ENCODE data around the gene TMF1. TPM values are rescaled to one million over a fixed set of nuclear protein-coding genes. Genes with fewer than 3 reads are reported as not detected.

The TMF1 gene
- total RNA-seq = 10 to 100 TPM; 49.7 to 53.0 TPM

GRCh38 chr3:69051756-69052471 is at the start of gene TMF1:
Gene TMF1, minus strand, starts transcription at chr3:69052333. Its CDS starts 247 bp downstream, at chr3:69052086.

GRCh38 chr3:69084326-69085167 is 32.4 kb upstream of the TMF1 start, which contains the start of gene ARL6IP5:
Gene ARL6IP5, plus strand, starts transcription at chr3:69084937. Its CDS starts 111 bp downstream, at chr3:69085048.

DNA sequence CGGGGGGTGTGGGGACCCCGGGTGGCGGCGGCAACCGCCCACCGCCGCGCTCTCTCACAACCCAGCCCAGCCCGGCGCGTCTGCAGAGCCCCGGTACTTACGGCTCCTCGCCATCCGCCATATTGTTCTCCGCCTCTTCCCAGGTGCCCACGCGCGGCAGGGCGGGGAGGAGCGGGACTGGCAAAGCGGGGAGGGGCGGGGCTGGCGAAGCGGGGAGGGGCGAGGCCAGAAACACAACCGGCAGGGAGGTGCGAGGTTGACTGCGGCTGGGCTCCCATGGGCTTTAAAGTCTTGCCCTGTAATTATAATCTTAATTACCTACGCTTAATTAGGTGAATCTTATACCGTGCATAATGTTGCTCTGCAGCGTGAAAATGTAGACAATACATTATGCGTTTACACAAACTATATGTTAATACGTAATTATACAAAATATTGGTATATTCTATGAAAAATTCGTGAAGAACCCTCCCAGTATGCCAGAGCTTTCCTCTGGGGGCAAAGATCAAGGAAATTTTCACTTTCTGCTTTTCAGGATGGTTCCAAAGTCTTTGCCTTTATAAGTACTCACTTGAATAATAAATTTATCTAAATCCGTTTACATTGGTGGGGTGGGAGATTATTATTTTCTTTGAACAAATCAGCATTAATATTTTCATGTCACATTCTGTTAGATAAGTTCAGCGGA is 28.2 kb upstream of the TMF1 start, which contains the start of gene UBA3:
UBA3 (minus strand) TSS at position 133 of the 688 bp plus-strand sequence; CDS start at position 121, 12 bp downstream.

DNA sequence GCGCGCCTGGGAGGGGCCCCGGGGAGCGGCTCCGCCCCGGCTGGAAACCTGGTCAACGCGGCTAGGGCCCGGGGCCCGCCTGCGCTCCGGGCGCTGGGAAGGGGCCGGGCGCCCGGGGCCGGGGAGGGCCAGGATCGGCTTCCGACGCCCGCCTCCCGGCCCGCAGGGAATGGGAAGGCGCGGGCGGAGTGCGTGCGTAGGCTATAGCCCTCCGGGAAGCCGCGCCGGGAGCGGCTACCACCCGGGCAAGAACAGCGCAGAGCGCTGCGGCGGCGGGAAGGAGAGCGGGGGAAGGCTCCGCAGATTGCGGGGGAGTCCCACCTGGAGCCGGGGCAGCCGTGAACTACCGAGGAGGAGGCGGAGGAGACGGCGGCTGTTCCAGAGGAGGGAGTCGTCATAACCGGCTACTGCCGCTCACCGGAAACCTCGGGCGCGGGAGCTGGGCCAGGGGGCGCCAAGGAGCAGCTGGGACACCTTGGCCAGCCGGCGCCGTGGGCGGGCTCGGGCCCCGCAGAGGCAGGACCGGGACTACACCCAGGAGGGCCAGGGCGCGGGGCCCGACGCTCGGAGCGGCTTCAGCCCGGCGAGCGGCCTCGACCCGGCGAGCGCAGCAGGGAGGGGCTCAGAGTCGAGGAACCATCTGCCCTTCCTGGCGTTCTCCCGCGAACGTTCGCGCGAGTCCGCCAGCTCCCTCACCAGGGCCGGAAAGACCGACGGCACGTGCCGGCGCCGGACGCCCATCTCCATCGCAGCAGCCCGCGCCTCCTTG is 38.7 kb downstream of the TMF1 start, which contains the start of gene EOGT:
EOGT (minus strand) TSS at position 432 of the 769 bp plus-strand sequence. CDS start 3,838 bp downstream, outside the sequence.

Small RNAs within 50 kb of the gene (microRNA-seq; reads per million reads assigned to microRNA genes)
- gene MIR3136 (ENCODE audit: borderline microRNAs expressed, borderline replicate concordance) = 11.1 reads per million, percentile 42 among the genes with 10 or more reads in this experiment

Other genes with a start within 250 kb of the TMF1 start
- gene TAFA4, start 119.8 kb downstream of the TMF1 start, total RNA-seq = not detected
- gene EOGT, start 38.6 kb downstream of the TMF1 start, total RNA-seq = 10 to 100 TPM; 12.1 to 13.1 TPM
- 100 to 1,000 TPM in 1 of 2 experiments, 10 to 100 TPM in 1; 92.0 to 102 TPM for gene UBA3, start 28.0 kb upstream of the TMF1 start, total RNA-seq
- 100 to 1,000 TPM; 182 to 189 TPM for gene ARL6IP5, start 32.6 kb upstream of the TMF1 start, total RNA-seq
- not detected for gene LMOD3, start 70.3 kb upstream of the TMF1 start, total RNA-seq

Measured in activated naive CD4-positive, alpha-beta T cell treated with anti-CD3 and anti-CD28 coated beads, Interleukin-2, amount 10 ng/mL, durations not matched to agents 5 hours and 36 hours (primary cell).